ENCODE measurements around the gene RPS27. TPM values are rescaled to one million over a fixed set of nuclear protein-coding genes. Genes with fewer than 3 reads are reported as not detected.

RPS27 gene
- total RNA-seq (2022) (3,026 and 3,064 TPM in 2 replicates), Bru-seq, nascent RNA (percentile 100 among the genes with signal in this experiment), BruChase-seq, experiment 1, labeled RNA remaining after a 6-hour chase (percentile 100 among the genes with signal in this experiment), BruChase-seq, experiment 2, labeled RNA remaining after a 2-hour chase (percentile 100 among the genes with signal in this experiment)
- long read RNA-seq, transcript RPS27-201 (4 exons, 359 nt) = major isoform, 1,995 of 2,097 reads
- long read RNA-seq, transcript RPS27-205 (5 exons, 467 nt) = minor isoform, 13 of 2,097 reads
- long read RNA-seq, transcript RPS27-204 (4 exons, 573 nt) = minor isoform, 67 of 2,097 reads
- long read RNA-seq, transcript RPS27-203 (3 exons, 496 nt) = minor isoform, 13 of 2,097 reads
- long read RNA-seq, partial matches to known transcripts = 3 of 2,097 reads
- long read RNA-seq, other reads (novel, unspliced or antisense) = 6 of 2,097 reads

GRCh38 chr1:153990468-153991150 lies at the start of gene RPS27:
Gene RPS27, plus strand, starts transcription at chr1:153990762. Its CDS starts 35 bp downstream, at chr1:153990797.
- TF ChIP-seq CTCF (IDR thresholded peaks at IDR 0.05; ENCODE audit: unreplicated experiment) = no peak
- H3K27ac Mint-ChIP-seq (ENCODE audit: low read depth, unreplicated experiment) = peak within 1 kb of the TSS; percentile 98
- CTCF ChIA-PET = interaction anchor here (0.6 to 7.8 kb wide), 6 partner anchors 14 to 418 kb away, joined by 3 to 80 read pairs (median 4); partner anchors contain the start of genes GATAD2B and JTB
- POLR2A ChIA-PET = interaction anchor here (0.6 to 13.2 kb wide), 77 partner anchors 10 to 1030 kb away, joined by 3 to 358 read pairs (median 5); partner anchors contain the start of genes CHTOP, CREB3L4, CRTC2 and DENND4B
- H3K36me3 Mint-ChIP-seq (ENCODE audit: insufficient read depth, unreplicated experiment) = peaks cover 55% of the 10 kb centered on the region
- intact Hi-C loops (cut with micrococcal nuclease) = loop anchor here (1.0 kb wide), 2 partner anchors 192 to 282 kb away; partner anchors contain the start of gene HAX1
- peak; percentile 100 for DNase-seq (ENCODE audit: unreplicated experiment)
- H3K4me3 Mint-ChIP-seq (ENCODE audit: unreplicated experiment) = peak within 1 kb of the TSS; percentile 90
- H3K4me1 Mint-ChIP-seq (ENCODE audit: insufficient read depth, unreplicated experiment) = peaks cover 33% of the 10 kb centered on the region
- H3K27me3 Mint-ChIP-seq (ENCODE audit: insufficient read depth, unreplicated experiment) = no peaks in the 10 kb centered on the region
- H3K9me3 Mint-ChIP-seq (ENCODE audit: unreplicated experiment) = no peaks in the 10 kb centered on the region
- BruUV-seq (replicated peaks) = no TSS peak

GRCh38 chr1:153941826-153942725 lies 48.5 kb upstream of the RPS27 start:
- no TSS peak for BruUV-seq (replicated peaks)
- peaks cover 20% of the 10 kb centered on the region for H3K4me1 Mint-ChIP-seq (ENCODE audit: insufficient read depth, unreplicated experiment)
- no peak overlapping the region for H3K4me3 Mint-ChIP-seq (ENCODE audit: unreplicated experiment)
- TF ChIP-seq CTCF (IDR thresholded peaks at IDR 0.05; ENCODE audit: unreplicated experiment) = no peak
- H3K27ac Mint-ChIP-seq (ENCODE audit: low read depth, unreplicated experiment) = no peak overlapping the region
- H3K36me3 Mint-ChIP-seq (ENCODE audit: insufficient read depth, unreplicated experiment) = peaks cover 48% of the 10 kb centered on the region
- ChIA-PET POLR2A (no interaction called here), CTCF (no interaction called here)
- intact Hi-C loops (cut with micrococcal nuclease) = no loop called here
- no peaks in the 10 kb centered on the region for H3K9me3 Mint-ChIP-seq (ENCODE audit: unreplicated experiment)
- no peaks in the 10 kb centered on the region for H3K27me3 Mint-ChIP-seq (ENCODE audit: insufficient read depth, unreplicated experiment)
- no peak for DNase-seq (ENCODE audit: unreplicated experiment)

GRCh38 chr1:153942766-153943549 lies 47.6 kb upstream of the RPS27 start:
- TF ChIP-seq CTCF (IDR thresholded peaks at IDR 0.05; ENCODE audit: unreplicated experiment) = no peak
- no peak for DNase-seq (ENCODE audit: unreplicated experiment)
- no peak overlapping the region for H3K27ac Mint-ChIP-seq (ENCODE audit: low read depth, unreplicated experiment)
- ChIA-PET CTCF (interaction anchor here (0.6 to 2.7 kb wide), 4 partner anchors 24 to 146 kb away, joined by 3 to 21 read pairs (median 4); partner anchors contain the start of gene RAB13), POLR2A (interaction anchor here (0.9 to 4.4 kb wide), 2 partner anchors 20 to 111 kb away, joined by 3 to 117 read pairs; partner anchors contain the start of gene GATAD2B)
- intact Hi-C loops (cut with micrococcal nuclease) = no loop called here
- H3K4me3 Mint-ChIP-seq (ENCODE audit: unreplicated experiment) = no peak overlapping the region
- H3K36me3 Mint-ChIP-seq (ENCODE audit: insufficient read depth, unreplicated experiment) = peaks cover 43% of the 10 kb centered on the region
- BruUV-seq (replicated peaks) = no TSS peak
- H3K27me3 Mint-ChIP-seq (ENCODE audit: insufficient read depth, unreplicated experiment) = no peaks in the 10 kb centered on the region
- H3K9me3 Mint-ChIP-seq (ENCODE audit: unreplicated experiment) = no peaks in the 10 kb centered on the region
- peaks cover 21% of the 10 kb centered on the region for H3K4me1 Mint-ChIP-seq (ENCODE audit: insufficient read depth, unreplicated experiment)

All from MCF 10A (cell line).